GM21737 (cell line): ENCODE measurements around the gene MAP2K2.

Experiments
- ATAC-seq: cut with Tn5 transposase; IDR thresholded peaks from one replicate; pipeline ENCODE4 v1.9.1; 2021; ENCODE audit warnings: mild to moderate bottlenecking, moderate library complexity; ENCODE audit not compliant: unreplicated experiment

MAP2K2 gene

DNA sequence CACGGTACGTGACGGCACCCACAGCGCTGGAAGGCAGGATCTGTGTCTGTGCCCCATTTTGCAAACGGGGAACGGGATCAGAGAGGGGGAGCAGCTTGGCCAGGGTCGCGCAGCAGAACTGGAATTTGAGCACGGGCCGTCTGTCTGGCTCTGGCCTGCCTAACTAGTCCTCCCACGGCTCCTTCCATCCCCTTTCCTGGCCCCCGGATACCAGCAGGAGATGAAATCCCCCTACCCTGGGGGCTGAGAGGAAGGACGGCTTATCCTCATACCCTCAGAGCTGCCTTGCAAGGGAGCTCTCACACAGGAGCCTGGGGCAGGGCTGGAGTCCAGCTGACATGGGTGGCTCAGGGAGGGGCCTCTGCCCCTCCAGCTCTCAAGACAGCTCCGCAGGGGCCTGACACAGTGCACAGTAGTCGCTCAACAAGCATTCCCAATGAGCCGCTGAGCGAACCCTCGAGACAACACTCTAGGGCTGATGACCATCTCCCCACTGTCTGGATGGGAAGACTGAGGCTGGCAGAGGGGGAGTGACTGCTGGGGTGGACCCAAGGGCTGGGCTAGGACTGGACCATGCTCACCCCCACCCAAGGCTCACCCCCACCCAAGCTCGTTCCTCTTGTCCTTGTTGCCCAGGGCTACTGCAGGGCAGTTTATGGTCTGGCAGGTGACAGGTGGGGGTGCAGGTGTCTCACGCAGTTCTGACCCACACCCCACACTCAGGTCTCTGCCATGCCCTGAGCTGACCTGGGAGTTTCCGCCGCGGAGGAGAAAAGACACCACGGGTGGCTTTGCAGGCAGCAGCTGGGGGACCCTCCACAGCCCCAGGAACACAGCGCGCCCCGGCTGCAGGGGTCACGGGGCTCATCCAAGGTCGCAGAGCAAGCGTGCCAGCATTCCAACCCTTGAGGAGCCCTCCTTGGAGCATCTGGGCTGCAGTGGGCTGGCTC is 61.2 kb downstream of the MAP2K2 start:
- no peak for ATAC-seq

DNA sequence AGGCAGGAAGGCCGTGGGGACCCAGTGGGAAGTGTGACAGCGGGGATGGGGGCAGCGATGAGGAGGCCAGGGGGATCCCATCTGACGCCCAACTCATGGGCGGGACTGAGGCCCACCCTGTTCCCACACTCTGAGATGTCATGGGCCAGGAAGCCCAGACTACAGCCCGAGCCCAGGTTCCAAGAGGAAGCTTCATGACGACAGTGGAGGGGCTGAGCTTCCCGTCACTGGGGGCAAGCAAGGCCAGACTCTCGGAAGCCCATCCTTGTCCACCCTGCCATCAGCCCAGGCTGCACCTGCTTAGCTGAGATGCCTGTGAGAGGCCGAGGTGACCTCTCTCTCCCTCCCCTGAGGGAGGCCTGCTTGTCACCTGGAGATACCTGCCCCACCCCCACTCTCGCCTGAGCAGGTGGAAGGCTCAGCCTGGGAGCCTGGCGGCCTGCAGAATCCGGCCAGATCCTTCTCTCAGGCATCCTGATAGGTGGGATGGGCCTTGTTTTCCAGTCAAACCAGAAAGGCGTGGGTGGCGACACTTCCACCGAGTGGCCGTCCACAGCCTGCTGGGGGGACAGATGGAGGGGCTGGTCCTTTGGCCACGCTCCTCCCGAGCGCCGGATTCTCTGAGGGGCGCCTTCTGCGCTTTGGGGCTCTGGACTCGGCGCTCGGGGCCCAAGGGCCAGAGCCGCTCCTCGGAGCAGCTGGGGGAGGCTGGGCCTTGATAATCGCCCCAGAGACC is 62.1 kb downstream of the MAP2K2 start:
- ATAC-seq = no peak

DNA sequence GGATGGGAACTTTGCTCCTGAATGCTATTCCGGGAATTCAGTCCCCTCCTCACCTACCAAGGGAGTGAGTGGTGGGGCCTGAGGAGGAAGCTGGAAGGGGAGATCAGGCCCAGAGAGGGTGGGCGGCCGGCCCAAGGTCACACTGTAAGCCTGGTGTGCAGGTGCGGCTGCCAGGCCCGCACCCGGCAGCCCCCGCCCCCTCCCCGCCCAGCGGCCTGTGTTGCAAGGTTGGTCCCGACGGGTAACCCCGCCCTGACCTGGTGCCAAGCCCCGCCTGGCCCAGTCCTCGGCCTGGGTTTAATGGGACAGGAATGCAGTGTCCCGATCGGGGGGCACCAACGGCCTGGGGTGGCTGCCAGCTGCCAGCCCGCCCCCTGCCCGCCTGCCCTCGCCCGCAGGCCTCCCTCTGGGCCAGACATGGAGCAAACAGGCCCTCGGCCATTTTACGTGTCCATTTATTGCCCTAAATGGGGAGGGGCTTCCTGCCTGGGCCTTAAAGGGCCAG is 62.7 kb downstream of the MAP2K2 start:
- no peak for ATAC-seq

DNA sequence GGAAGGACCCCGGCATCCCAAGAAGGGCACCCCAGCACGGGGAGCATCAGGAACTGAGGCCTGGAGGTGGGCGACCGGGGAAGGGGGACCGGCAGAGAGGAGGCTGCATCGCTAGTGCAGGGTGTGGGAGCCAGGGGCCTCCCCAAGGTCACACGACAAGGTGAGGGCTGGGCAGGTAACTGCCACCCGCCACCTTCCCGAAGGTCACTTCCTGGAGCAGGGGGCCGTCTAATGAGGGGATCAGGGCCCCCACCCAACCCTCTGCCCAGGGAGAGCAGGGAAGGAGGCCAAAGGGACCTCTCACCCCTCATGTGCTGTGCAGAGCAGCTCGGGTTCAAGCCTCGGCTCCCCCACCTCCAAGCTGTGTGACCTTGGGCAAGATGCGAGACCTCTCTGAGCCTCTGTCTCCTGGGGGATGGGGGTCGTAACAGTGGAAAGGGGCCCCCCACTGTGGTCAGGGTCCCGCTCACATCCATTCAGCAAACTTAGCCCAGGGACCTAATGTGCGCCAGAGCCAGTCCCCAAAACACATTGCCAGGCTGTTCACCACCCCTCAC is 63.2 kb downstream of the MAP2K2 start:
- no peak for ATAC-seq

DNA sequence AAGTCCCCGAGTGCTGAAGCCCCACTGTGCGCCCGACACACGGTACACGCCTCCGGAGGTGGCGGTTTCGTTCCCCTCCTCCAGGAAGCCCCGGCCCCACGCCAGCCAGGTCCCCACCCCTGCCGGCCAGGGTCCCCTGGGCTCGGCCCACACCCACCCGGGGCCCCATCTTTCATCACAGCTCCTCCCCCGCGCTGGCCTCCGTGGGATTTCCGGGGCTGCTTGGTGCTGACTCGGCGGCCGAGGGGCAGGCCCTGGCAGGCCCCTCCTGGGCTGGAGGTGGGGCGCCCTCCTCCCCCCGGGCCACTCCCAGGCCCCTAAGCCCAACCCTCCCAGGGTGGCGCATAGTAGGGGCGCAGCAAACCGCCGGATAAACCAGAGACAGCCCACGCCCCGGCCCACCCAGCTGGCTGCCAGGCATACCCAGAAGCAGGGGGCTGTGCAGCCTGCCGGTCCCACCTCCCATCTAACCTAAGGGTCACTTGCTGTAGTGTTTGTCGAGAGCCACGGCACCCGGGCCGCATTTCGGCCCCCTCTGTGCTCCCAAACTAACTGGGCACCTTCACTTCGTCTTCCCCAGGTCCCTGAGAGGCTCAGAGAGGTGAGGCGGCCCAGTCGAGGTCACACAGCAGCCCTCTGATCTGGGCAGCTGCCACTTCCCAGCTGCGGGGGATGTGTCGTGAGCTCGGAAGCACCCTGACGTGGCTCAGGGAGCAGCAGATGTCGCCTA is 63.9 kb downstream of the MAP2K2 start:
- ATAC-seq = no peak

DNA sequence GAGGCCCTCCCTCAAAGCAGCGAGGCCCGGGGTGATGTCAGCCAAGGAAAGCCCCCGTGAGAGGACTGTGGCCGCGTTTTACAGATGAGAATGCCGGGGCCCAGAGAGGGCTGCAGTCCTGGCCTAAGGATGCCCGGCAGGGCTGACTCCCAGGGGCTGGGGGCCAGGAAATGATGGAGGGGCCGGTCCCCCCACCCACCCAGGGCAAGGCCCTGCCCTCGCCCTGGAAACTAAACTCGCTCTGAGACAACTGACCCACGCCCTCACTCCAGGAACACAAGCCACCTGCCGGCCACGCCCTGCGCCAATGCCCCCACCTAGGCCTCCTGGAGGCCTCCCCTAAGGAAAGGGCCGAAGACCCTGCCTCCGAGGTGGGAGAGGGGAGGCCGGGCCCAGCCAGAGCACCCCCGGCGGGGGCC is 64.5 kb downstream of the MAP2K2 start:
- ATAC-seq = no peak

DNA sequence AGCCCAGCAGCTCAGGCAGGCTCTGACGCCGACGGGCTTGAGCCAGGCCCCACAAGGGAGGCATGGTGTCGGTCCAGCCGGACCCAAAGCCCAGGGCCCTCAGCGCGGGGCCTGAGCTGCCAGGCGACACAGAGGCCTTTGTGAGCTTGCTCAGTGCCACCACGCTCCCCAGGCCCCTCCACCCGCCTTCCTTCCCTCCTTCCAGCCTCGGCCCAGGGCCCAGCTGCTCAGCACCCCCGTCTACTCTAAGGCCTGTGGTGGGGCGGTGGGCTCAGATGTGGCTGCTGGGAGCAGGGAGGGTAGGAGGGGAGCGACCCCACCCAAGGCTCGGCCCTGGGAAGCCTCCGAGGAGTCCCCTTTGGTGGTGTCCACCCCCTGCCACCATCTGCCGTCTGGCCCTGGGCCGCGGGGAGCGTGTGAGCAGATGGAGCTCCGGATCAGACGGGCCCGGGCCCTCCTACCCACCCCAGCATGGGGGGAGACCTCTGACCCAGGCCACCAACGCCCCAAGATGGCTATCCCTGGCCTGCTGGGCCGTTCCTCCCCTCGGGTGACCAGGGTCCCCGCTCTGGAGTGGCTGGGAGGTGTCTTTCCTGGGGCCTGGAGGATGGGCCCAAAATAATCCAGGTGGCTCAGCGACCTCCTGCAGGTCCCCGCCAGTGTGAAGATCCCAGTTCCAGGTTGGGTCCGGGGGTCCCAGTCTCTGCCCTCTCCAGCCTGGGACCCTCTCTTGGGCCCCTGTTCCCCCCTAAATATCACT is 65.0 kb downstream of the MAP2K2 start:
- ATAC-seq = no peak

DNA sequence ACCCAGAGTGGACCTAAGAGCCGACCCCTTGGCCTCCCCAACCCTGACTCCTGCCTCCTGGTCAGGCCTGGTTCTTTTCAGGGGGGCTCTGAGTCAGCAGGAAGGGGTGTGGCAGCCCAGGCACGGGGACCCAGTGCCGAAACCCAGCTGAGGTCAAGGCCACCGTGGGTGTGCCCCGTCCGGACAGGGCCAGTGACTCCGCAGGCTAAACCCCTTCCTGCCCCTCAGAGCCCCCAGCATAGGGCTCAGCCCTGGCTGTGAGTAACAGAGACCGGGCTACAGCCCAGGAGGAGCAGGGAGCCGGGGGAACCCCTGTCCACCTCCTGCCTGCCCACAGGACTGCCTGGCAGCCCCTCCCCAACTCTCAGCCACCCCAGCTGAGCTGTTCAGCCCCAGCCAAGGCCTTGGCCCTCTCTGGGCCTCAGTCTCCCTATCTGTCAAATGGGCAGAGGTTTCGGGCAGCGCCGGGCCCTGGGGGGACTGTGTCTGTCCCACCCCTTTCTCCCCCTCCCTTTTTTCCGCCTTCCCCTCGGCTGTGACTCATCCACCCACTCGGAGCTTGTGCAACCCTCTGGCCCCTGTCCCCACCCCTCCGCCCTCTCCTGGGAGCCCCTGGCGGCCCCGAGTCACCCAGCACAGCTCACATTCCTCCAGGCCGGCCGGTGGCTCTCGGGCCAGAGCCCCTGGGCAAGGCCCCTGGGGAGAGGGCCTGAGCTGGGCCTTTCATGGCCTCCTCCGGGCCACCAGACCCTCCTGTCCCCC is 65.8 kb downstream of the MAP2K2 start:
- no peak for ATAC-seq

DNA sequence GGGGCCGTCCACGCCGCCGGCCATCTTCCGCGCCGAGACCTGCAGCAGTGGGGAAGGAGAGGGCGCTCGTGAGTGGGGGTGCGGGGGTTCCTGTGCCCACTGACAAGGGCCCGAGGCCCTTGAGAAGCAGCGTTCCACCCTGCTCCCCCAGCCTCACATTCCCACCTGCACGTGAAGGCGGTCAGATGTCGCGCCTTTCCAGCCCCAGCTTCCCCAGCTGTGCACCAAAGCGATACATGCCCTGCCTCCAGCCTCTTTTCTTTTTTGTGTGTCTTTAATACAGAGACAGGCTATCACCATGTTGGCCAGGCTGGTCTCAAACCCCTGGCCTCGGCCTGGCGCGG is 68.7 kb downstream of the MAP2K2 start:
- ATAC-seq = no peak

DNA sequence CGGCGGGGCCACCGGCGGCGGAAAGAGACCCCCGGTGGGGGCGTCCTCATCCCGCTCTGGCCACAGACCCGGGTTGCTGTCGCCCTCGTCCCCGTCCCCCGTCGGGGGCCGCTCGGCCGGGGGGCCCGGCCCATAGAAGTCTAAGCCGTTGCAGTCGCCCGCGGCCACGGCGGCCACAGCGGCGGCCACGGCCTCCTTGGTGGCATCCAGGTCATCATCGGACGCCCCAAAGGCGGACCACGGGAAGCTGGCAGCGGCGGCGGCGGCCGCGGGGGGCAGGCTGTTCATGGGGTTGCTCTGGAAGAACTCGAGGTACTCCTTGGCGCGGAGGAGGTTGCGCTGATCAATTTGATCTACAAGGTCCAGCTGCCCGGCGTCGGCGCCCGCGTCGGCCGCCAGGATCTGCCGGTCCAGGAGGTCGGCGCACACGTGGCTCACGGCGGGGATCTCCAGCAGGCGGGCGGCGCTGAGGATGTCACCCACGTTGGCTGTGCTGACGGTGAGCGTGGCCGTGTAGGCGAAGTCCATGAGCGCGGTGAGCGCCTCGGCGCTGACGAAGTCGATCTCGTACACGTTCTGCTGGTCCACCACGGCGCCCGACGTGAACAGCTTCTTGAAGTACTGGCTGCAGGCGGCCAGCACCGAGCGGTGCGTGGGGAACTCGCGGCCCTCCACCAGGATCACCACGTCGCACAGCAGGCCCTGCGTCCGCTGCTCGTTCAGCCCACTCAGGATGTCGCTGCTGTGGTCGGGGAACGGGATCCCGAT is 69.3 kb downstream of the MAP2K2 start:
- ATAC-seq = no peak

DNA sequence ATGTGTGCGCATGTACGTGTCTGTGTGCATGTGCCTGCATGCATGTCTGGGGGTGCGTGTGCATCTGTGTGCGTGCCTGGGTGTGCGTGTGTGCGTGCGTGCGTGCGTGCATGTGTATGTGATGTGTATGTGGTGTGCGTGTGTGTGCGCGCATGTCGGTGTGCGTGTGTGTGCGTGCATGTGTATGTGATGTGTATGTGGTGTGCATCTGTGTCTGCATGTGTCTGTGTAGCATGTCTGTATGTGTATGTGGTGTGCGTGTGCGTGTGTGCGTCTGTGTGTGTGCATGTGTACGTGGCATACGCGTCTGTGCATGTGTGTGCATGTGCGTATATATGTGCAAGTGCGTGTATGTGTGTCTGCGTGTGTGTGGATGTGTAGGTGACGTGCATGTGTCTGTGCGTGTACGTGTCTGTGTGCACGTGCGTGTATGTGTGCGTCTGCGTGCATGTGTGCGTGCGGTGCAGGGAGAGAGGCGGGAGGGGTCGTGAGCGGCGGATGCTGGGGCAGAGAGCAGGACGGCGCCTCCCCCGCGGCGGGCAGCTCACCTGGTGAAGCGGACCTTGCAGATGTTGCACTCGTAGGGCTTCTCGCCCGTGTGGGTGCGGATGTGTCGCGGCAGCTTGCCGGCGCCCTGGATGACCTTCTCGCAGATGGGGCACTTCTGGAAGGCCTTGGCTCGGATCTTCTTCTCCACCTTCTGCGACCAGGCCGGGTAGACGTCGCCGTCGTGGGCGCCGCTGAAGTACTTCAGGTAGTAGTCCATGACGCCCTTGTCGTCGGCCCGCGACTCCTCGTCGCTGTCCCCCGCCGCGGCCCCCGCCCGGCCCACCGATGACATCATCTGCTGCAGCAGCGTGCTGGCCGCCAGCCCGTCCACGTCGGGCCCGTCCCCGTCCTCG is 70.2 kb downstream of the MAP2K2 start:
- no peak for ATAC-seq

DNA sequence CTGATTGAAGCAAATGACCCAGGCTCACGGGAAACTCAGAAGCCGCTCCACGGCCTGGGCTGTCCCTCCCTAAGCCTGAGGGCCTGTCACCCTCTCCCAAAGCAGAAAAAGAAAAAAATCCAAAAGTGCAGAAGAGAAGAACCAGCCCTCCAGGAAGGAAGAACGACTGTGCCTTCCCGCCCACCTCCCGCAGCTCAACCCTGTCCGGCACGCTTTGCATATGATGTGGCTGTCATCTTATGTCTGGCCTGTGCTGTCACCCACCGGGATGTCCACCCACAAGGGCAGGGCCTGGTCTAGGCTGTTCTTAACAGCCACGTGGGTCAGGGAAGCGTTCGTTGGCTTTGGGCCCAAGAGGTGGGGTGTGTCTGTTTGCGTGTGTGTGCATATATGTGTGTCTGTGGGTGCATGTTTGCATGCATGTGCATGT is 70.9 kb downstream of the MAP2K2 start:
- no peak for ATAC-seq

DNA sequence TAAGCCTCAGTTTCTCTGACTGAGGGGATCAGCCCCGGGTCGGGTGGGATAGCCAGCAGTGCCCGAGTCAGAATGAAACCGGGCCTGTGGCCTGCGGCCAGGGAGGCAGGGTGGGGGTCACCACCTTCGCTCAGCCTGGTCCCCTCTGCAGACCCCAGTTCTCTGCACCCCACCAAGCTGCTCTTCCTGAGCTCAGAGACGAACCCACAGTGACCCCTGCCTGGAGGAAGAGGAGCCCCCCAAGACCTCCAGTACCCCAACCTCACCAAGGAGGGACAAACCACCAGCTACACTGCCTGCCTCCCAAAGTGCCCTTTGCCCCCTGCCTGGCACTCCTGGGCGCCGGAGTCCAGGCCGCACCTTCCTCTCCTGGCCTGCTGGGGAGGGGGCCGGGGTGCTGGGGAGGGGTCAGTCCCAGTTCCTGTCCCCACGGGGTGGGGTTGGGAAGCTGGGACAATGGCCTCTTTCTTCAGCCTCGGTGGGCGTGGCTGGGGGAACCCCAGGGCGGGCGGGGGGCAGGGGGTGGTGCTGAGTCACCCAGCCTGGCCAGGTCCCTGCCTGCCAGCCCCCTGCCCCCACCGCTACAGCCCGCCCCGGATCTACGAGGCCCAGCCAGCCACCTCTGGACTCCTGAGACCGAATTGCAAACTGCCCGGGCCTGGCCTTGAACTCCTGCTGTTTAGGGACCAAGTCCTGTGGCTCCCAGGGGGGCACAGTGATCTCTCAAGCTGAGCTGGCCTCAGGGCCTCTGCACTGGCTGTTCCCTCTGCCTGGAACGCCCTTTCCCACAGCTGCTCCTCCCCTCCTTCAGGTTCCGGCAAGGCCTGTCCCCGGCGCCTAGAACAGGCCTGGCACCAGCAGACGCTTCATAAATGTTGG is 71.6 kb downstream of the MAP2K2 start:
- ATAC-seq = no peak

DNA sequence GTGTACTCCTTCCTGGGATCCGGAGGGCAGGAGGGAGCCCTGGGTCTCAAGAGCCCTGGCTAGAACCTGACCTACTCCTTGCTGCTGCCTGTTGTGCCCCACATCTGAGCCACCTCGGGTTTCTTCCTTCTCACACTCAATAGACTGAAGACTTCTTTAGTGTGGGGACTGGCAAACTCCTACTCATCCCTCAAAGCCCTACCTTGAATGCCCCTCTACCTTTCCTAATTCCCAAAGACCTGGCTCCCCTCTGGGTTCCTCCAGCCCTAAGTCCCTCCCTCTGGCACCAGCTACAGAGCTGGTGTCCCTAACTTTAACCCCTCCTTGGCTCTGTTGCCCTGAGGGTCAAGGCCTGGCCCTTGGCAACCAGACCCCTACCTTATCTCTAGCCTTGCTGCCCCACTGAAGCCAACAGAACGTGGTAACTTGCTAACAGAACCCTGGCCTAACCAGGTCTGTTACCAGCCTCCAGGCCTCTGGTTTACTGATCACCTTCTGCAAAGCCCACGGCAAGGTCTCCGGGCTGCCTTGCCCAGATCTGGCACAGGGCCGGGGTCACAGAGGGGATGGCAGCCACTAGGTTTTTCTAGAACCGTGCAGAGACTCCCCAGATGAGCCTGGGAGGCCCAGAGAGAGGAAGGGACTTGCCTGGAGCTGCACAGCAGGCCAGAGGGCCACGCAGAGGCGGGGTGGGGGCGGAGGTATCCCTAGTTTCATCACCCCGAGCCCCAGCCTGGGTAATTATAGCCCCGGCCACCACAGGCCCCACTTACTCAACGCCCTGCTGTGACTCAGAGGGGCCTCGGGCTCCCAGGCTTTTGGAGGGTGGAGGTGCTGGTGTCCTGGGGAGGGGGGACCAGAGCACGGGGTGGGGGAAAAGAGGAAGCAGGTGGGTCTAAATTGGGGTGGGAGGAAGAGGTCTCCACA is 72.5 kb downstream of the MAP2K2 start:
- no peak for ATAC-seq

DNA sequence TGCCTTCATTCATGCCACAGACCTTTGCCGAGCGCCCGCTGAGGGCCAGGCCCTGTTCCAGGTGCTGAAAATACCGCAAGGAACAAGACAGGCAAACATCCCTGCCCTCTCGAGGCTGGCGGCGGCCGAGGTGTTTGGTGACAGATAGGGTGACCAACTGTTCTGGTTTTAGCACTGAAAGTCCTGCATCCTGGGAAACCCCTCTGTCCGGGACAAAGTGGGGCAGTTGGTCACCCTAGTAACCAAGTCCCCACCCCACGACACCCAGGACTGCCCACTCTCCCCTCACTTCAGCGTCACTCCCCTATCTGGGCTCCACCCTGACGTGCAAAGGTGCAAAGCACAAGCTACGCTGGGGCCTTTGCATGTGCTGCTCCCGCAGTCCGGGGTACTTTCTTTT is 74.5 kb downstream of the MAP2K2 start:
- ATAC-seq = no peak
